HG03520 (cell line): ENCODE measurements around the gene PON1.

Source experiments
- ATAC-seq: cut with Tn5 transposase; IDR thresholded peaks from one replicate; pipeline ENCODE4 v1.9.1; 2021; ENCODE audit warnings: mild to moderate bottlenecking, moderate library complexity; ENCODE audit not compliant: unreplicated experiment

Gene PON1

DNA sequence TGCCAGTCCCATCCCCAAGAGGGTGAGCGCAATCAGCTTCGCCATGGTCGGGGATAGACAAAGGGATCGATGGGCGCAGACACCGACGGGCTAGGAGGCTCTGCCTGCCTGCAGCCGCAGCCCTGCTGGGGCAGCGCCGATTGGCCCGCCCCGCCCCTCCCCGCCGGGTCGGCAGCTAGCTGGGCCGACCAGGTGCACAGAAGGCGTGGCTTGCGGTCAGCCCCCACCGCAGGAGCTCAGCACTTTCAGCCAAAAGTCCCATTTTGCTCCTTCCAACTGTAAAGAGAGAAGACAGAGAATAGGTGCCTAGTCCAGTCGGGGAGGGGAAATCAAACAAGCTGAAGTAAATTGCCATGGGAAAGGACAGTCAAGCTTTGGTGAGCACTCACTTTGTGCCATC, at the start of gene PON1:
TSS of gene PON1 (minus strand) at position 102 of the 400 bp plus-strand sequence. CDS start at position 45, 57 bp downstream.
- ATAC-seq, result no peak

DNA sequence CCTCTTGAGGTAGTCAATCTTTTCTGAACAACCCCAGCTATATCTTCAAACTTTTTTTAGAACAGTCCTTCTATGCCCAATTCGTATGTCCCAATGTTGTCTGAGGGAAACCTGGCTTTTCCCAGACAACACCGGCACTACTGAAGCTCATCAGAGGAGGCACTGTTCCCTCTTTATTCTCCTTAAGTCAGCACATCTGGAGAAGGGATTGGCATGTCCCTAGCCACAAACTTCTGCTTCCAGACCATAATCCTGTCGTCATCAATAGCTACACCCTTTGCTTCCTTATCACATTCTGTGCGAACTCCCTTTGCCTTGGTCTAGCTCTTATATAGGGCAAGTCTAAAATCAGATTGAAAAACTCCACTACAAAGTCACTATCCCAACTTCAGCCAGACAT, 49.0 kb upstream of the PON1 start:
- no peak for ATAC-seq

DNA sequence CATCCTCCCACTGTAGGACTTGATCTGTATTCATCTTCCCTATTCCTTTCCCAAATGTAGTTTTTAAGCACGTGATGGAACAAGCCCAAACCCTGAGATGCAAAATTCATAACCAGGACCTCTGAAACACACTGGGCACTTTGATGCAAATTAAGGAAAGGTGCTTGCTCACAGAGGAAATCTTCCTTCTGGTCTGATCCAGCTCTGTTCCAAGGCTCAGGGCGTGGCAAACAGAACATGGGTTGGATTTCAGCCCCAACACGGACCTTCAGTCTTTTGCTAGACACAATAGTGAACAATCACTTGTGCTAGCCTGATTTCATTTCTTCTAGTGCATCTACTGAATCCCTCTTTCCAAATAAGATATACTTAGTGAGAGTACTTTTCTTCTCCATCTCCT, 43.9 kb upstream of the PON1 start:
- no peak for ATAC-seq

DNA sequence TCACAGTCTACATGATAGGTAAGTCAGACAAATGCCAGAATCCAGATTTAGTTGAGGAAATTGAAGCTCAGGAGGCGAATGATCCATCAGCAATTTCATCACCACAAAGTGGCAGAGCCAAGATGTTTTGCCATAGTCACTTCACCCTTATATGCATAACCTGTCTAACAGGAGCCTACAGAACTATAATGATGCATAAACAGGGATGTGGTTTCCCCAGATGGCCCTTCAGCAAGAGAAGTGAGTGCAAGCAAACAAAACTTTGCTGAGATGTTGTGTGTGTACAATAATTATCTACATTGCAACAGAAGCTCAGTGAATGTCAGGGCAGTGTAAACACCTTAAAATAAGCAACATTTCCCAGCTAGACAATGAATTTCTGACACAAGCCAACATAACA, 43.3 kb upstream of the PON1 start:
- ATAC-seq, result no peak

DNA sequence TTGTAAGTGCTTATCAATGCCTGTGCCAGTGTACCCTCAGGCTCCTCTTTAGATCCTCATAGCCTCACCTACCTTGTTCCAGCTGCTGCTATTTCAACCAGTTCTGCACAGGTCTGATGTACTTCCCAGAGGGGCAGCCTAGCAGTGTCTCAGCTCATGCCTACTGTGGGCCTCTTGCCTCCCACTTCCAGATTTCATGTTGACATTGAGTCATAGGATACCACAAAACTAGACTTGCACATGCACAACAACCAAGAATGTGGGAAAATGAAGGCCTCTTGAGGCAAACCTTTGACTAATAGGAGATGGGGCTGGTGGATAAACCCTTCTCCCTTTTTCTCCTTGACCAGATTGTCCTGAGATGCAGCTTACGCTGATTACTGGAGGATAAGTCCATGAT, 40.8 kb upstream of the PON1 start:
- no peak for ATAC-seq

DNA sequence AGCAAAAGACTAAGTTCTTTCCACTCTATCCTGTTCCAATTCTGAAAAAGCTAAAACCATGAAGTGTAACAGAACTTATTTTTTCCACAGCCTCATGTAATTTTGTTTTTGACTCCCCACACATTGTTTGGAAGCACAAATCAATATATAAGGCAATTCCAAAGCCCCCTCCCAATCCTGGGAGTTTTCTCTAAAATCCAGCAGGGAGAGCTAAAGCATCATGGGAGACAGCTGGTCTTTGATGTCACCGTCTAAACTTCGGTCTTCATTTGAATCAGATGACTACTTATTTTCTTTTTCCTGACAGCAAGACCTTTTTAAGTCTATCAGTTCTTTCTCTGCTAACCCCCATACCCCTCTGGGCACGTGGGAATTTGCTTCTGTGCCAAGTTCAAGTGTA, 33.3 kb upstream of the PON1 start:
- no peak for ATAC-seq

DNA sequence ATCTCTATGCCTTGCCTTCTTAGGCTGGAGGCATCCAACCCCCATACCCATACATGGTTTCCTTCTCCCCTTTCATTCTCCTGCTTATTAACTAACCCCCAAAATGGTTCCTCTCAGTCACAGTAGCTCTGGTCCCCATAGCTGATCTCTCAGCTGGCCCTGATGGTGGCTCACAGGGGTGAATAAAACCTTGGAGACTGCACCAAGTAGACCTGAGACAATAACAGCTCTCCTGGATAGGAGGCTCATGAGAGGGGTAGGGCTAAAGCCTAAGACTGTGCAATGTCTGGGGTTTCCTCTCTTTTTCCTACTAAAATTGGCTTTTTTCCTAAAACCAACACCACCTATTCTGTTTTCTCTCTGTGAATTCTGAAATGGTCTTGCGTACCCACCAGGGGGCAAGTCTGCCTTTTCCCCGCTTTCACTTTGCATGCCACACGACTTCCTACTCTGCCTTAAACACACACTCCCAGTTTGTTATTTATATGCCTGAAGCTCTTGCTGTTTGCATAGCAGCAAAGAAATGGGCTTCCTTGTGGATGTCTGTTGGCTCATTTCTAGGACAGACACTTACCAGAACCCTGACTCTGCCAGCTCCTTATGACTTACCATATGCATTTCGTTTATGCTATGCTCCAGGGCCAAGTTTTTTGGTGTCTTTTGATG, 18.4 kb upstream of the PON1 start:
- ATAC-seq, result no peak

DNA sequence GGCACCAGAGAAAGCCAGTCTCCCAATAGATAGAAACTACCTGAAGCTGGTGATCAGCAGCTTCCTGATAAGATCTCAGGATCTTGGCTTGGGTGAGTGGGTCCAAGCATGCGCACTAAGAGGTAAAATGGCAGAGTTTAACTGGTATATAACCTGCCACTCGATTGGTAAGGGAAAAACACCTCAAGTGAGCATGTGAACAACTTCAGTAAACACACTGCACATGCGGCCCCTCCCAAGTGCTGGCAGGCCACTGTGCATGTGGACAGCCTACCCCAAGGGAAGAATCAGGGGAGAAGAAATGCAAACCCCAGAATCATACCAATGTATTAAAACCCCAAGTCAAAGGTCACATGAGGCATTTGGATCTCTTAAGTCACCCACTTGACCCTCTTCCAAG, 17.7 kb upstream of the PON1 start:
- no peak for ATAC-seq

DNA sequence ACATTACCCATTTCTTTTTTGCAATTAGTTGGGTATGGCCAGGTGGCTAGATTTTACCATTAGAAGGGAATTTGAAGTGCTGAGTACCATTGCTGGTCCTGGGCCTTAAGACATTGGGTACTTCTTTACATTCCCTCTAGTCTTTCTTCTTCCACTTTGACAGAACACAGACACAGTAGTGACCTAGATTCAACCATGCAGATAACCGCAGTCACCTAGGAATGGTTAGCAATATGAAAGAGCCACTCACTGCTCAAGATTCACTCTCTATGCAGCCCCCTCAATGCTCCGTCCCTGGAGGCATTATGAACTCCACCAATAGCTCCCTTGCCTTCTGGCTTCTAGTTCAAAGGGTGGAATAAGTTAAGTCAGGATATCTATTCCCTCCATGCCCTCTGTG, 16.2 kb upstream of the PON1 start:
- ATAC-seq, result no peak

DNA sequence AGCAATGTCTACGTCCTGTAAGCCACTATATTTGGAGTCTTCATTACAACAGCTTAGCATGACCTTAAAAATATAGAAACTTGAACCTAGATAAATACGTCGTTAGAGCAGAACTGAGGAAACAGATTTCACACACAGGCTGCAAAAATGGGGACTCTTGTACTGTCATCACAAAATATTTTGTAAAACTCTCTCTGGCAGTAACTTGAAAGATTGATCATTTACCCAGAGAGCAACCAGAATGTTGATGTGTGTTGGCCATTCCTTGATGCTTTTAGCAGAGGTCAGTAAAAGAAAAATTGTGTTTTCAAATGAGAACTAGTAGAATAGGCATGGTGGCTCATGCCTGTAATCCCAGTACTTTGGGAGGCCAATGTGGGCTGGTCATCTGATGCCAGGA, 14.5 kb upstream of the PON1 start:
- no peak for ATAC-seq

DNA sequence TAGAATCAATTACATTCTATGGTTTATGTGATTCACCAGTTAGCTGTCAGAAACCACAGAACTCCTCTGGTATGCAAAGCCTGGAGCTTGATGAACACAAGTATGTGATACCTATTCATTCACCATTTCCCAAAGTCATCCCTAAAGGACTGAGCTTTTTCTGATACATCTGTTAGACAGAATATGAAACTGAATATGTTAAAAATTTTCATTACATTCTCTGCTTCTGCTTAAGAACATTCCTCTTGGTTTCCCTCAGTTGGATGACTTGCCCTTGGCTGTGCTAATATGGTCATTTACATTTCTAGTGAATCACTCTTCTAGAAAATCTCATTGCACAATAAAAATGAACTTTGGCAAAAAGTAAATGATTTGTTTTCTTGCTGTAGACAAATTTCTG, 10.8 kb upstream of the PON1 start:
- ATAC-seq, result no peak

DNA sequence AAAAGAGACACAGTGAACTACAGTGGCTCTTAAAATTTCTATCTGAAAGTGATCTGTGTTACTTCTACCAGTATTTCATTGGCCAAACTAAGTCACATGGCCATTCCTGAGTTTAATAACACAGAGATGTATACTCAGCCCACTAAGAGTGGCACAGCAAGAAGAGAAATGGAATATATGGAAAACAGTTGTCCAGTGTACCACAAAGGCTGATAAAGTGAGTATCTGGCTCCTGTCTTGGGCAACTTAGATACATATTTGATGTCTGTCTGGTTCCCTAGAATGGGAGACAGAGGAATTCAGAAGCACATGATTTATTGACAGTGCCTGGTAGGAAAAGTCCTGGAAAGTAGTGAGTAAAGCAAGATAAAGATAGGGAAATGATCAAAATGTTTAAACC, 10.1 kb upstream of the PON1 start:
- no peak for ATAC-seq

DNA sequence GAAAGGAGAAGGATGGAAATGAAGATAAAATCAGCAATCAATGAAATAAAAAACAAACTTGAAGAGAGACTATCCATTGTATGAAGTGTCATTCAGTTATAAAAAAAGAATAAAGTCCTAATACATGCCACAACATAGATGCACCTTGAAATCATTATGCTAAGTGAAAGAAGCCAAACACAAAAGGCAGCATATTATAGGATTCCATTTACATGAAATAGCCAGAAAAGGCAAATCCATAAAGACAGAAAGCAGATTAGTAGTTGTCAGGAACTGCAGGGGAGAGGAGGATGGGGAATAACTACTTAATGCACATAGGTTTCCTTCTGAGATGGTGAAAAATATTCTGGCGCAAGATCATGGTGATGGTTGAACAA, 6.6 kb upstream of the PON1 start:
- ATAC-seq, result peak; percentile 24

DNA sequence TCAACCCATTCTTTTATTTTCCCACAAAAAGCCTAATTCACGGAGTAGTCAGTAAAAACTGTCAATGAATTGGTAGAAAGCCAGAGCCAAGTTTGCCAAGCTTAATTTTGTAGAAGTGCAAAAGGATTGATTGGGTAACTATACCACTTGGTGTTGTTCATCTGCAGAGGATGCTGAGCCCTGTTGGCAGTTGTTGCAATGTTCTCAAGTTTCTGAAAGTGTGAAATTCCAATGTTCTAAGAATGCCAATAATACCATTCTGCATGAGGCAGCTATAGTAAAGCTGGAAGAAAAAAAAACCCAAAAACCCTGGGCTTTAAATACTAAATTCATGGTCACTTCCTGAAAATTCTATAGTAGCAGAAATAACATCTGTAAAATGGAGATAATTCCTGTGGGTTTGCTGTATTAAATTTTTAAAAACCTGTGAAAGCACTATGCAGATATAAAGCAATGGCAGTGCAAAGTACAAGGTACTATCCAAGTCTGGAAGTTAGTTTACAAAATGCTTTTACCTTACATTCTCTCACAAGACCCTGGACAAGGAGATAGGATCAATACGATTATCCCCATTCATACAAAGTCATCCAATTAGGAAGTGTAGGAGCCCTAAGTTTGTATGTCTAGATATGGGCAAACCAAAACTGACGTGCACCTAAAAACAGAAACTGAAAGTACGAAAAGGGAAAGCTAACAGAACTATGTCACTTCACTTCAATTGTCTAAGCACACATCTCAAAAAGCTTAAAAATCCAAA, 6.0 kb upstream of the PON1 start:
- ATAC-seq, result peak; percentile 95

DNA sequence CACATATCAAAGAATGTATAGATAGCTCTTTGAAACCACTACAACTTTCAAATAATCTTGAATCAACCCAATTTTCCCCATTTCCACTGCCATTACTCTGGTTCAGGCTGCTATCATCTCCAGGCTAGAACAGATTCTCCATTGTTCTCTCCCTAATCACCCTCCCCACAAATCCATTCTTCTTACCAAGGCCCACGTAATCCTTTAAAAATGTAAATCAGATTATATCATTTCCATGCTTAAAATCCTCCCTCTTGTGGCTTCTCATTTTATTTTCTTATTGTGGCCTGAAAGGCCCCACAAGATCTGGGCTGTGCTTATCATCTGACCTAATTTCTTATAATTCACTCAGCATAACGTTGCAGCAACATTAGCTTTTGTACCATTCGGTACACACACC, 3.0 kb upstream of the PON1 start:
- ATAC-seq, result no peak

DNA sequence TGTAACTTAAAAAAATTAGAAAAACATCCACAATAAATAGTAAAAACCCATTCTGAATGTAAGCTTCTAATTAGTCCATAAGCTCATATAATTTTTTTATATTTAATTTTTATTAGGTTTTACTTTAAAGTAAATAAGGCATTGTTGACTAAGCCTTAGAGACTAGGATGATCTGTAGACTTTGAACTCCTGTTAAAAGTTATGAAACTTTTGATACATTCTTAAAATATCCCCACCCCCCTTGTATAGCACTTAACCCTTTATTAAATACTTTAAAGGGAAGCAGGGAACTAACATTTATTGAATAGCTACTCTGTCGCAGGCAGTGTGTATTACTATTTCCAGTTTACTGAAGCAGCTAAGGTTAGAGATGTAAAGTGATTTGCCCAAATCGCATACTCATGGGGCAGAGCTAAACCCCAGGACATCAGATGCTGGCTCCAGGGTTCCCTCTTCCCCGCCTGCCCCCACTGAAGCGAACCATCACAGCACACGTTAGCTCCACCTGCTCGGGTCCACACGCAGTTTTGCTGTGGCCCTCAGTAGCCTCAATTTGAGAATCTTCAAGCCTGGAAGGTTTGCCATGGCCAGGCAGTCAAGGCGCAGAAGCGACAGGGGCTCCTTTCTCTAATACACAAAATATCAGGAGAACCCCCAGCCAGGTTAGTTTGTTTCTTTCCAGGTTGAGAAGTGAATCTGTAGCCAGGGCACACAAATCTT, 762 bp downstream of the PON1 start:
- ATAC-seq, result no peak

DNA sequence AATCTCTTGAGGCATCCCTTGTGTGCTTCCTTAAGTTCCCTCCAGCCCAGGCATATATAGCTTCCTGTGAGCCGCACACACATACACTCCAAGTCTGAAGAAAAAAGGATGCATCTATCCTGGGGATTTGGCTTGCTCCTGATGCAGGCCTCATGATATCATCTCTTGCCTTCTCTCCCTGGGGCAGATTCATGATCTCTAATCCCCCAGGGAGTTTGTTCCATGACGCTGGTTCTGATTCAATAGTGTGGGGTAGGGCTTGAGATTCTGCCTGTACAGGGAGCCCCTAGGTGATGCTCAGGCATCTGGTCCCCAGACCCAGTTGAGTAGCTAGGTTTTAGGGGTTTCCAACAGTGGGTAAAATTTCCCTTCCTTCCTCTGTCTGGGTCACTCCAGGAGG, 1.5 kb downstream of the PON1 start:
- no peak for ATAC-seq

DNA sequence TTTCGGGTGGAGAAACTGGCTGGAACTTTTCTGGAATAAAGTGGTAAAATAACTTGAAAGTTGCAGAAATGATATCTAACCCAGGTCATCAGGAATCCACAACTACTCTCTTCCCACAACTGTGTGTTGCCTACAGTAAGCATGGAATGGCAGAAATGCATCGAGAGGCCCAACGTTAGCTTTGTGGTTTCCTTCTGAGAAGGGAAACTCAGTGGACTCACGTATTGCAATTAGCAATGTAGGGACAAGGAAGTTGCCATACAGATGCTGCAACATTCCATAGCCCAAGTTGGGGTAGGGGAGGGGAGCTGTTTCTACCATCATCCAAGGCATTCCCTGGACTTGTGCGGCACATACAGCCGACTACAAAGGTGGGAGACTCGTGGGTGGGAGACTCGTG, 1.9 kb downstream of the PON1 start:
- ATAC-seq, result no peak

DNA sequence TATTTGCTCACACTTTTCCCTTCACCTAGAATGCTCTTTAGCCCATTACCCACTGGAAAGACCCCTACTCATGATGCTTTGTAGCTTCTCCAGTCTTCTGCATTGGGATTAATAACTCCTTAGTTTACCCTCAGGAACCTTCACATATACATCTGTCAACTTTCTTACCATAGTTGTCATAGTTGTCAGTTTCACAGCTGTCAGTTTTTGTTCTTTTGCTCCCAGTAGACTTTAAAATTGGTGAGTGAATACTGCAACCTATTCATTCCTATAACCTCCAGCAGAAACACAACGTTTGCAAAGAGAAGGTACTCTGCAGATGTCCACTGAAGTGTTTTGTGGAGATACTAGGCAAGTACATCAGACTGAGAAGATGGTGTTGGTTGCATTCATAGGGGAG, 2.6 kb downstream of the PON1 start:
- ATAC-seq, result no peak

DNA sequence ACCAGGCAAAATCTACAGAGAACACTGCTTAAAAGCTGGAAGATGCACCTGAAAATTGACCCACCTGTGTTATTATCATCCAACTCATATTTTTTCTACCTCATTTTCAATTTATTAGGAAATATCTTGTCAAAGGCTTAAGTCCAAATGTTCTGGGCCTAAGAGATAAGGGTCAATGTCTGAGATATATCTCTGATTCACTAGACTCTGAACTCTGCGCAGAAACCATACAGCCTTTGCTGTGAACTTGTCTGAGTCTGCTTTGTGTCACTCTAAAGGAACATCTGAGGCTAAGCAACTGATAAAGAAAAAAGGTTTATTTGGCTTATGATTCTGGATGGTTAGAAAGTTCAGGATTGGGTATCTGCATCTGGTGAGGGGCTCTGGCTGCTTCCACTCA, 3.7 kb downstream of the PON1 start:
- ATAC-seq, result no peak

DNA sequence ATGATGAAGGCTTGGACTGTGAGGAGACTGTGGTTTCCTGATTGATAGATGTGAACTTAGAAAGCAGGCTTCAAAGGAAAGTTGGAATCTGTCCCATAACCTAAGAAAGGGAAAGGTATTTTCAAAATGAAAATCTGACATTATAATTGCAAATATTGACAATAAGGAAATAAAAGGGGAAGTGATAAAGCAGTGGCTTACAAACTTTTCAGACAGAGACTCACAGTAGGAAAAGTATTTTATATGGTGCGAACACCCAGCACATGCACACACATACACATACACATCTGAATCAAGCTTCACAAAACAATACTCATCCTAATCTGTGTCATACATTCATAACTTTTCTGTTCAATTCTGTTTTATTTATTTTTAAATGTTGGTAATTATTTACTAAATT, 4.8 kb downstream of the PON1 start:
- no peak for ATAC-seq

DNA sequence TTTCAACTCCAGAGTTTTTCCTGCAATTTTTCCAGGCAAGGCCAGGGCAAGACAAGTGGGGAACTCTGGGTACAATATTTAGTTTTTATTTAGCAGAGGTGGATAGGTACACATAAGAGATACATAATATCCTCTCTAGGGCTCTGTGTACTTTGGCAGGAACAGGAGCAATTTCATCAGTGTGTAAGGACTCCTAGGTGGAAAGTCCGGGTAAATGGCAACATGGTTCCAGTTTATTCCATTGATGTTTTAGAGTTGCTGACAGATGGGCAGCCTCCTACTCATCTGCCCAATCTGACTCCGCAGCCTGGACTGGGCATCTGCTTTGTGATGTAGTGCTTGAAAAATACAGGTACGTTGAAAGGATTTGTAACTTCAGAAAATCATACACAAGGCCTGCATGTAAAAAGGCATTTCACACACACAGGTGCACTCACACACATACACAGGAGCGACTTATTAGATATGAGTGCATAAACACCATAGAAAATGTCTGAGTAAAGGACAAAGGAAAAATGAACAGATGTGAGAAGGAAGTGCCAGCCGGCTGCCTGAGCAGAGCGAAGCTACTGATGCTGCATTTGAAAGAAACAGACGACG, 5.7 kb downstream of the PON1 start:
- no peak for ATAC-seq
